Body of pancreas (tissue), 4 donors: Measurements from ENCODE around the gene NSD2.

Experiments
- CTCF ChIP-seq, 7 experiments: fragments of 450-650 bp in 4 of 7; fragments of 200-600 bp in 3 of 7; sonication (generic) in 3 of 7; IDR thresholded peaks; one replicate each; pipeline ENCODE4 v1.5.1; 2016 to 2019; ENCODE audit warnings: antibody characterized with exemption in 7 of 7
- POLR2A ChIP-seq, 3 donors: fragments of 450-650 bp; IDR thresholded peaks; one replicate each; pipeline ENCODE4 v1.6.1; 2016; ENCODE audit warnings: antibody characterized with exemption in 3 of 3, mild to moderate bottlenecking in 2 of 3

- TF ChIP-seq CTCF (IDR thresholded peaks at IDR 0.05) (no peak), POLR2A (IDR thresholded peaks at IDR 0.05) (no peak)
Observed at GRCh38 chr4:1833307-1834046, 37.7 kb upstream of the NSD2 start.
